IPS-20b (cell line): Measurements from ENCODE around the gene FBXO41.

Source experiments
- H3K27ac ChIP-seq: one replicate; pipeline ENCODE4 v1.5.1; 2013; ENCODE audit warnings: low read length
- H3K27me3 ChIP-seq: 2 replicates; pipeline ENCODE4 v1.6.1; 2013; ENCODE audit warnings: mild to moderate bottlenecking, low read length, inconsistent platforms; ENCODE audit not compliant: insufficient read depth
- H3K36me3 ChIP-seq: 2 replicates; pipeline ENCODE4 v1.6.1; 2013; ENCODE audit warnings: low read depth, mild to moderate bottlenecking, inconsistent platforms, low read length, moderate library complexity; ENCODE audit not compliant: insufficient read depth
- H3K4me1 ChIP-seq: 2 replicates; pipeline ENCODE4 v1.6.1; 2013; ENCODE audit warnings: mild to moderate bottlenecking, control low read depth, inconsistent platforms, low read length, moderate library complexity; ENCODE audit not compliant: insufficient read depth
- H3K4me3 ChIP-seq: 2 replicates; pipeline ENCODE4 v1.5.1; 2013; ENCODE audit warnings: mild to moderate bottlenecking, low read length, inconsistent platforms
- H3K9ac ChIP-seq: 2 replicates; pipeline ENCODE4 v1.6.1; 2013; ENCODE audit warnings: low read depth, mild to moderate bottlenecking, inconsistent platforms, low read length, moderate library complexity
- H3K9me3 ChIP-seq: 2 replicates; pipeline ENCODE4 v1.6.1; 2013; ENCODE audit warnings: mild to moderate bottlenecking, low read depth, low read length, inconsistent platforms; ENCODE audit not compliant: insufficient read depth

FBXO41 gene

DNA sequence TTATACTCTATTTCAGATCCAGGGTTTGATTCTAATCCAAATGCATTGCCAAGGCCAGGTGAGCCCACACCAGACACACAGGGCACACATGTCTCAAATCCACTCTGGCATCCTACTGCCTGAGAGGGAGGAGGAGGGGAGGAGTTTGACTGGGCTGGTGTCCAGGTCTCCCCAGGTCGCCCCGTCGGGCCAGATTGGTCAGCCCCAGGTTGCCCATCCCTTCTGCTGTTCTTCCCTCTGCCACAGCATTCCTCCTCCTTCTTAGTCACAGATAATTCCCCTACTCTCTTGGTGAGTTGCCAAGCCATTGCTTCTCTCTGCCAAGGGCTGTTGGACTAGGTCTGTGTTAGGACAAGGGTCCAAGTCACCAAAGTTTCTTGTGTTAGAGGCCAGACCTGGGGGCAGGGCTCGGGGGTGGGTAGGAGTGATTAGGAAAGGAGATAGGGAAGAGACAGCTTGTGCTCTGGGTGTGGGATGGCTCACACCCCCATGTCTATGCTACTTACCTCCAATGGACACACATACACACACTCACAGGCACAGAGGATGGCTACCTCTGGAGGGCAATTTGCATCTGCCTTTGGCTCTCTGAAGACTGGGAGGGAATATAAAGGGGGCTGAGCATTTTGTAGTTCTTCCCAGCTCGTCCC, 11.6 kb upstream of the FBXO41 start:
- Histone ChIP-seq H3K36me3 (no peaks in the 10 kb centered on the region), H3K4me3 (no peak overlapping the region), H3K9ac (no peak overlapping the region), H3K4me1 (no peaks in the 10 kb centered on the region), H3K27me3 (peaks cover 94% of the 10 kb centered on the region), H3K9me3 (no peaks in the 10 kb centered on the region), H3K27ac (no peak overlapping the region)

- peaks cover 94% of the 10 kb centered on the region for H3K27me3 ChIP-seq
- no peaks in the 10 kb centered on the region for H3K36me3 ChIP-seq
- 0 out of 2 replicates have a peak overlapping the region, but pooled peaks have one; percentile 77 for H3K4me3 ChIP-seq
Observed at GRCh38 chr2:73294239-73294638, 10.0 kb upstream of the FBXO41 start.

DNA sequence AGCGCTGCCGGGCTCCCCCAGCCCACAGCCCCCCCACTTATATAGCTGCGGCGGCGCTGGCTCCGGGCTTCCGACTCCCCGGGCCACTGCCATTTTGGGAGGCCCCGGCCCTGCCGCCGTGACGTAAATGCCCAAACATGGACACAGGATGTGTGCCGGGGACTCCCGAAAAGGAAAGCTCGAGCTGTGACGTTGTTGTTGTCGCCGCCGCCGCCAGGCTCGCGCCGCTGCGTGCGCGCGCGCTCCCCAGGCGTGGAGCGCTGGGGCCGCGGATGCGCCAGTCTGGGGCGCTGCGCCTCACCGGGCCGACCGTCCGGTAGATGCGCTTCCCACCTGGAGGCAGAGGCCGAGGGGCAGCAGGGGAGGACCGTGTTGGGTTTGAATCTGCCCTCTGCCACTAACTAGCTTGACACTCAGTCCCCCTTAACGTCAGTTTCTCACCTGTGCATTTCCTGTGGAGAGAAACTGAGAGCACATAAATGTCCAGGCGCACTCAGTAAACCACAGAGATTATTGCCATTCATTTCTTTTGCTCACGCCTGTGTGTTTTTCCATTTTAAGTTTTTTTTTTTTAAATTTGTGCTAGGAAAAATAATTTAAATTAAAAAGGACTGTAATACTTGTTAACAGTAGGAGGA, 9.4 kb upstream of the FBXO41 start, which contains the start of gene EGR4:
Gene EGR4, minus strand, starts transcription at position 15 of the 638 bp plus-strand sequence. CDS start 231 bp downstream, outside the sequence.
- Histone ChIP-seq H3K27me3 (peaks cover 98% of the 10 kb centered on the region), H3K27ac (no peak within 1 kb of the TSS)

More at GRCh38 chr2:73294239-73294638, 10.0 kb upstream of the FBXO41 start:
- no peak overlapping the region for H3K27ac ChIP-seq
- H3K4me1 ChIP-seq, result no peaks in the 10 kb centered on the region
- H3K9ac ChIP-seq, result no peak overlapping the region
- H3K9me3 ChIP-seq, result no peaks in the 10 kb centered on the region

GRCh38 chr2:73292906-73293533, 8.7 kb upstream of the FBXO41 start:
- Histone ChIP-seq H3K4me1 (no peaks in the 10 kb centered on the region), H3K4me3 (peak overlapping the region; percentile 77; the same call in 1 of the 2 replicates), H3K27me3 (peaks cover 100% of the 10 kb centered on the region), H3K36me3 (no peaks in the 10 kb centered on the region), H3K27ac (no peak overlapping the region), H3K9ac (no peak overlapping the region), H3K9me3 (no peaks in the 10 kb centered on the region)

More for the DNA sequence above, 9.4 kb upstream of the FBXO41 start, which contains the start of gene EGR4:
- no peaks in the 10 kb centered on the region for H3K9me3 ChIP-seq
- no peaks in the 10 kb centered on the region for H3K4me1 ChIP-seq
- no peak within 1 kb of the TSS for H3K9ac ChIP-seq
- no peaks in the 10 kb centered on the region for H3K36me3 ChIP-seq
- H3K4me3 ChIP-seq, result peak within 1 kb of the TSS; percentile 77

DNA sequence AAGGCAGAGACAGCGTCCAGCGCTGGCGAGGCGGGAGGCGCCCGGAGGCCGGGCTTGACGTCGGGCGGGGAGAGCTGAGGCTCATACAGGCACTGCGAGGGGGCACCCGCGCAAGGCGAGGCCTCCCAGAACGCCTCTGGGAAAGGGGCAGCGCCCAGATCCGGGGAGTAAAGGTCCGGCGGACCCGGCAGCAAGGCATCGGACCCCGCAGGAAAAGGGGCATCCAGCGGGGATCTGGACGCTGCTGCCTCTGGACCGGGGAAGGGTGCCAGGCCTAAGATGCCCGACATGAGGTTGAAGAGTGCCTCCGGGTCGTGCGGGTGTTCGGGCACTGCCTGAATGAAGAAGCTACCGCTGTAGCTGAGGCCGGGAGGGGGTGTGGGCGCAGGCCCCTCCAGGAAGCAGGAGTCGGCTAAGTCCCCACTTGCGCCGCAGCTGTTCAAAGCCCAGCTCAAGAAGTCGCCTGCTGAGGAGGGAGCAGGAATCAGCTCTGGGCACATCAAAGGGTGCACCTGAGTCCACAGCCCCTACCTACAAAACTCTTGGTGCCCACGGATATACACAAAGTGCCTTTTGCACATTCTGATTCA, 8.1 kb upstream of the FBXO41 start:
- H3K4me3 ChIP-seq, result peak overlapping the region; percentile 55; the same call in 1 of the 2 replicates
- no peaks in the 10 kb centered on the region for H3K36me3 ChIP-seq
- H3K9ac ChIP-seq, result no peak overlapping the region
- no peaks in the 10 kb centered on the region for H3K4me1 ChIP-seq
- no peaks in the 10 kb centered on the region for H3K9me3 ChIP-seq
- H3K27me3 ChIP-seq, result peaks cover 100% of the 10 kb centered on the region
- H3K27ac ChIP-seq, result no peak overlapping the region

GRCh38 chr2:73291461-73292315, 7.4 kb upstream of the FBXO41 start:
- Histone ChIP-seq H3K36me3 (no peaks in the 10 kb centered on the region), H3K27ac (no peak overlapping the region), H3K9ac (no peak overlapping the region), H3K4me3 (peak overlapping the region; percentile 55; the same call in 1 of the 2 replicates), H3K27me3 (peaks cover 100% of the 10 kb centered on the region), H3K4me1 (no peaks in the 10 kb centered on the region), H3K9me3 (no peaks in the 10 kb centered on the region)

DNA sequence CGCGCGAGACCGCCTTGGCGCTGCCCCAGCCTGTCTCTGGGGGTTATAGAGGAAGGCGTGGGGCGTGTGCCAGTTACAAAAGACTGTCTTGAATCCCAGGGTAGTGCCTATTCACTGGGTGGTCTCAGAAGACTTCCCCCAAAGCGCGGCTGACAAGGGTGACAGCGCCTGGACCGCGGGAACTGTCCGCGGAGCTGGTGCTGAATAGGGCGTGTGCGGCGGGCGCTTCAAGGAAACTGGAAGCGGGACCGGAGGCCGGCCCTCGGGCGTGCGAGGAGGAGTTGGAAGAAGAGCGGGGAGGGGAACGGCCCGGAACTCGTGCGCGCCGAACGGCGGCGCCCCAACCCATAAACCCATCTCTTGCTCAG, 6.8 kb upstream of the FBXO41 start:
- Histone ChIP-seq H3K9me3 (no peaks in the 10 kb centered on the region), H3K27ac (no peak overlapping the region), H3K4me3 (peak overlapping the region; percentile 55; the same call in 1 of the 2 replicates), H3K4me1 (no peaks in the 10 kb centered on the region), H3K9ac (no peak overlapping the region), H3K27me3 (peaks cover 100% of the 10 kb centered on the region), H3K36me3 (no peaks in the 10 kb centered on the region)

- Histone ChIP-seq H3K9me3 (no peaks in the 10 kb centered on the region), H3K27me3 (peaks cover 100% of the 10 kb centered on the region), H3K4me3 (no peak overlapping the region), H3K36me3 (no peaks in the 10 kb centered on the region), H3K9ac (no peak overlapping the region), H3K27ac (no peak overlapping the region), H3K4me1 (peaks cover 2% of the 10 kb centered on the region; the same call in 1 of the 2 replicates)
Observed at GRCh38 chr2:73290049-73290839, 6.0 kb upstream of the FBXO41 start.

DNA sequence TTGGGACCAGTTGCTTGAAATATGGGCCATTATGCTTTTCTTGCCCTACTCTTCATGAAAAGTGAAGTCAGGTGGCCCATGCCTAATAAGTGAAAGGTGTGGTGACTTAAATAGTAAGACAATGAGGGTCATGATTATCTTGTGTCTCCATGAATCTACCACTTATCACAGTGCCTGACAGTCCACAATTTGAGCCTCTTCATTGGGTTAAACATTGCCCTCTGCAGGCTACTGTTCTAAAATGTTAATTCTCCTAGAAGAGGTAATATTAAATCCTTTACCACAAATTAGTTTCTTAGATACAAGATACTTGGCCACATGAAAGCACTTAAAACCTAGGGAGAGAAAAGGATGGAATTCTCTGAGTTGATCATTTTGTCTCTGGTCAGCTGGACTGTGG, 5.0 kb upstream of the FBXO41 start:
- no peaks in the 10 kb centered on the region for H3K36me3 ChIP-seq
- H3K27me3 ChIP-seq, result peaks cover 97% of the 10 kb centered on the region
- H3K27ac ChIP-seq, result no peak overlapping the region
- no peaks in the 10 kb centered on the region for H3K9me3 ChIP-seq
- H3K4me3 ChIP-seq, result no peak overlapping the region
- peaks cover 5% of the 10 kb centered on the region; the same call in 1 of the 2 replicates for H3K4me1 ChIP-seq
- H3K9ac ChIP-seq, result no peak overlapping the region

GRCh38 chr2:73286134-73286655, 1.9 kb upstream of the FBXO41 start:
- Histone ChIP-seq H3K4me3 (no peak overlapping the region), H3K9ac (no peak overlapping the region), H3K27me3 (peaks cover 77% of the 10 kb centered on the region), H3K36me3 (no peaks in the 10 kb centered on the region), H3K27ac (no peak overlapping the region), H3K4me1 (peaks cover 5% of the 10 kb centered on the region; the same call in 1 of the 2 replicates), H3K9me3 (no peaks in the 10 kb centered on the region)
